H9 (cell line): ENCODE measurements around the gene ARL1. TPM values are rescaled to one million over a fixed set of nuclear protein-coding genes. Genes with fewer than 3 reads are reported as not detected.

Experiments
- DNase-seq: peaks from one replicate; pipeline ENCODE4 v3.0.0-alpha.2; 2017
- H2AFZ ChIP-seq: one replicate; pipeline ENCODE4 v1.6.1; 2013; ENCODE audit warnings: mild to moderate bottlenecking, low read length, control low read depth, moderate library complexity
- H2AK5ac ChIP-seq: 2 replicates; pipeline ENCODE4 v1.6.1; 2013; ENCODE audit warnings: low read length, control low read depth, mixed read lengths; ENCODE audit not compliant: insufficient read length
- H2BK120ac ChIP-seq: one replicate; pipeline ENCODE4 v1.6.1; 2013; ENCODE audit warnings: low read depth, mild to moderate bottlenecking, low read length, control low read depth, inconsistent platforms; ENCODE audit not compliant: poor library complexity, severe bottlenecking
- H2BK12ac ChIP-seq: 2 replicates; pipeline ENCODE4 v1.6.1; 2013; ENCODE audit warnings: low read length, control low read depth, mixed read lengths, low read depth; ENCODE audit not compliant: insufficient read length
- H2BK15ac ChIP-seq: 2 replicates; pipeline ENCODE4 v1.6.1; 2013; ENCODE audit warnings: low read depth, low read length, control low read depth
- H2BK20ac ChIP-seq: one replicate; pipeline ENCODE4 v1.6.1; 2013; ENCODE audit warnings: low read depth, mild to moderate bottlenecking, low read length, control low read depth, inconsistent platforms; ENCODE audit not compliant: poor library complexity, severe bottlenecking
- H2BK5ac ChIP-seq: 2 replicates; pipeline ENCODE4 v1.6.1; 2013; ENCODE audit warnings: low read length, control low read depth, mixed read lengths; ENCODE audit not compliant: insufficient read length
- H3K14ac ChIP-seq: 2 replicates; pipeline ENCODE4 v1.6.1; 2013; ENCODE audit warnings: low read length, control low read depth; ENCODE audit not compliant: insufficient read depth
- H3K18ac ChIP-seq: 2 replicates; pipeline ENCODE4 v1.6.1; 2013; ENCODE audit warnings: low read depth, mild to moderate bottlenecking, mixed read lengths, low read length, control low read depth; ENCODE audit not compliant: insufficient read length
- H3K23ac ChIP-seq: 2 replicates; pipeline ENCODE4 v1.6.1; 2013; ENCODE audit warnings: low read length, control low read depth, mixed read lengths, low read depth; ENCODE audit not compliant: insufficient read length
- H3K23me2 ChIP-seq: 2 replicates; pipeline ENCODE4 v1.6.1; 2013; ENCODE audit warnings: low read depth, mild to moderate bottlenecking, mixed read lengths, low read length, control low read depth; ENCODE audit not compliant: insufficient read length, poor library complexity, severe bottlenecking
- H3K27ac ChIP-seq: 2 replicates; pipeline ENCODE4 v1.5.1; 2013; ENCODE audit warnings: low read length, control low read depth, mixed read lengths, low read depth; ENCODE audit not compliant: insufficient read length
- H3K27me3 ChIP-seq: 2 replicates; pipeline ENCODE4 v1.6.1; 2013; ENCODE audit warnings: low read length, control low read depth, inconsistent platforms; ENCODE audit not compliant: insufficient read depth
- H3K4ac ChIP-seq: 2 replicates; pipeline ENCODE4 v1.6.1; 2013; ENCODE audit warnings: low read depth, mild to moderate bottlenecking, control low read depth, inconsistent platforms, low read length, moderate library complexity
- H3K4me1 ChIP-seq: 2 replicates; pipeline ENCODE4 v1.6.1; 2013; ENCODE audit warnings: low read length, control low read depth, inconsistent platforms; ENCODE audit not compliant: insufficient read depth
- H3K4me2 ChIP-seq: 2 replicates; pipeline ENCODE4 v1.6.1; 2013; ENCODE audit warnings: low read length, control low read depth, mixed read lengths; ENCODE audit not compliant: insufficient read length, insufficient read depth
- H3K56ac ChIP-seq: 2 replicates; pipeline ENCODE4 v1.6.1; 2013; ENCODE audit warnings: low read depth, mild to moderate bottlenecking, mixed read lengths, low read length, control low read depth; ENCODE audit not compliant: insufficient read length
- H3K79me1 ChIP-seq: 2 replicates; pipeline ENCODE4 v1.6.1; 2013; ENCODE audit warnings: low read depth, mild to moderate bottlenecking, moderate library complexity, low read length, control low read depth, inconsistent platforms; ENCODE audit not compliant: insufficient read depth, poor library complexity, severe bottlenecking
- H3K79me2 ChIP-seq: 2 replicates; pipeline ENCODE4 v1.6.1; 2013; ENCODE audit warnings: low read length, control low read depth, inconsistent platforms; ENCODE audit not compliant: insufficient read depth
- H3K9ac ChIP-seq: 2 replicates; pipeline ENCODE4 v1.6.1; 2013; ENCODE audit warnings: low read length, control low read depth, mixed read lengths; ENCODE audit not compliant: insufficient read length; ENCODE audit errors: extremely low read depth
- H3K9me3 ChIP-seq: one replicate; pipeline ENCODE4 v1.6.1; 2013; ENCODE audit warnings: low read depth, low read length, inconsistent platforms; ENCODE audit not compliant: control insufficient read depth
- H3T11ph ChIP-seq: one replicate; pipeline ENCODE4 v1.6.1; 2013; ENCODE audit warnings: mild to moderate bottlenecking, low read length, control low read depth, inconsistent platforms
- H4K20me1 ChIP-seq: one replicate; pipeline ENCODE4 v1.6.1; 2013; ENCODE audit not compliant: control insufficient read depth, insufficient read length, insufficient read depth
- H4K5ac ChIP-seq: 2 replicates; pipeline ENCODE4 v1.6.1; 2013; ENCODE audit warnings: low read depth, mild to moderate bottlenecking, mixed read lengths, low read length, control low read depth; ENCODE audit not compliant: insufficient read length
- H4K8ac ChIP-seq: replicated peaks from 2 replicates; pipeline ENCODE4 v1.6.1; 2013; ENCODE audit warnings: low read length, control low read depth, mixed read lengths, low read depth; ENCODE audit not compliant: insufficient read length
- H4K91ac ChIP-seq: 2 replicates; pipeline ENCODE4 v1.6.1; 2013; ENCODE audit warnings: low read depth, mild to moderate bottlenecking, moderate library complexity, mixed read lengths, low read length, control low read depth; ENCODE audit not compliant: insufficient read length
- H3K27ac Mint-ChIP-seq, 3 experiments: 2 replicates in 2 of 3; 3 replicates in 1 of 3; pipeline ENCODE4 v1.8.0; 2020 to 2021; ENCODE audit warnings: mixed read lengths in 3 of 3, mild to moderate bottlenecking in 1 of 3, moderate library complexity in 1 of 3
- H3K27me3 Mint-ChIP-seq: 2 replicates; pipeline ENCODE4 v1.8.0; 2021; ENCODE audit warnings: low read depth, mild to moderate bottlenecking, moderate library complexity, mixed read lengths
- H3K36me3 Mint-ChIP-seq, 3 experiments: 2 replicates in 2 of 3; 3 replicates in 1 of 3; pipeline ENCODE4 v1.8.0; 2020 to 2021; ENCODE audit warnings: low read depth in 3 of 3, mixed read lengths in 3 of 3; ENCODE audit not compliant: insufficient read depth in 1 of 3
- H3K4me1 Mint-ChIP-seq, 2 experiments: 2 replicates each; pipeline ENCODE4 v1.8.0; 2020; ENCODE audit warnings: mixed read lengths in 2 of 2
- H3K4me3 Mint-ChIP-seq, 2 experiments: 2 replicates in 1 of 2; 3 replicates in 1 of 2; pipeline ENCODE4 v1.8.0; 2020 to 2021; ENCODE audit warnings: mild to moderate bottlenecking in 2 of 2, mixed read lengths in 2 of 2, moderate library complexity in 1 of 2
- H3K9me3 Mint-ChIP-seq, 2 experiments: 2 replicates in 1 of 2; 3 replicates in 1 of 2; pipeline ENCODE4 v1.8.0; 2020; ENCODE audit warnings: mild to moderate bottlenecking in 2 of 2, mixed read lengths in 2 of 2, moderate library complexity in 1 of 2
- total RNA-seq: library from RNA; stranded (reverse); gene quantifications from 2 replicates; pipeline ENCODE4 v1.2.1, GENCODE V29; 2021
- TF ChIP-seq, protein P1 (sequence below): fragments of 200-600 bp; sonication (generic); conservative IDR thresholded peaks from 3 replicates; pipeline ENCODE4 v1.8.0; 2021; ENCODE audit warnings: antibody characterized with exemption, mild to moderate bottlenecking

Gene ARL1
- total RNA-seq, 1 experiment from 2014 or later: 71.1 TPM

DNA sequence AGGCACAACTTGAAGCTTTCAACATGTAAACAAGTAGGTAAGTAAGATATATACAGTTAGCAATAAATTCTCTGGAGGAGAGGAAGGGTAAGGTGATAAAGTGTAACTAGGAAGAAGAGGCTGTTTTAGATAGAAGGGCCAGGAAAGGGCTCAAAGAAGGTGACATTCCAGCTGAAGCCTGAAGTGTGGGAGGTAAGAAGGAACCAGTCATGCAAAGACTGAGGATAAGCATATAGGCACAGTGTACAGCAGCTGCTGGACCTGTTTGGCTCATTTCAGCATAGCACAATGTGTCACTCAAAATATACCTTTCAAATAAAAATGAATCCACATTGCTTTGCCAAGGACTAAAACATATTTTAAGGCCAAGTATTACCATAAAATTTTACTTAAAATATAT lies 28.6 kb upstream of the ARL1 start:
- TF ChIP-seq, protein P1, sequence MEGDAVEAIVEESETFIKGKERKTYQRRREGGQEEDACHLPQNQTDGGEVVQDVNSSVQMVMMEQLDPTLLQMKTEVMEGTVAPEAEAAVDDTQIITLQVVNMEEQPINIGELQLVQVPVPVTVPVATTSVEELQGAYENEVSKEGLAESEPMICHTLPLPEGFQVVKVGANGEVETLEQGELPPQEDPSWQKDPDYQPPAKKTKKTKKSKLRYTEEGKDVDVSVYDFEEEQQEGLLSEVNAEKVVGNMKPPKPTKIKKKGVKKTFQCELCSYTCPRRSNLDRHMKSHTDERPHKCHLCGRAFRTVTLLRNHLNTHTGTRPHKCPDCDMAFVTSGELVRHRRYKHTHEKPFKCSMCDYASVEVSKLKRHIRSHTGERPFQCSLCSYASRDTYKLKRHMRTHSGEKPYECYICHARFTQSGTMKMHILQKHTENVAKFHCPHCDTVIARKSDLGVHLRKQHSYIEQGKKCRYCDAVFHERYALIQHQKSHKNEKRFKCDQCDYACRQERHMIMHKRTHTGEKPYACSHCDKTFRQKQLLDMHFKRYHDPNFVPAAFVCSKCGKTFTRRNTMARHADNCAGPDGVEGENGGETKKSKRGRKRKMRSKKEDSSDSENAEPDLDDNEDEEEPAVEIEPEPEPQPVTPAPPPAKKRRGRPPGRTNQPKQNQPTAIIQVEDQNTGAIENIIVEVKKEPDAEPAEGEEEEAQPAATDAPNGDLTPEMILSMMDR: no peak
- Histone ChIP-seq H3K27me3 (no peaks in the 10 kb centered on the region), H2BK15ac (no peak overlapping the region), H2BK20ac (no peak overlapping the region), H4K5ac (no peak overlapping the region), H3K9ac (no peak overlapping the region), H3K14ac (no peak overlapping the region), H4K8ac (no peak overlapping the region), H3K4ac (no peak overlapping the region), H2AK5ac (no peak overlapping the region), H2AFZ (no peak overlapping the region), H3K4me2 (no peak overlapping the region), H3K56ac (no peak overlapping the region), H3K23ac (no peak overlapping the region), H3K18ac (no peak overlapping the region), H3K4me1 (no peaks in the 10 kb centered on the region), H2BK12ac (no peak overlapping the region), H3K27ac (no peak overlapping the region), H2BK5ac (no peak overlapping the region), H3K79me1 (no peaks in the 10 kb centered on the region), H4K20me1 (no peaks in the 10 kb centered on the region), H3K79me2 (no peaks in the 10 kb centered on the region), H3T11ph (no peak overlapping the region), H4K91ac (no peak overlapping the region), H3K23me2 (no peaks in the 10 kb centered on the region), H2BK120ac (no peak overlapping the region), H3K9me3 (no peaks in the 10 kb centered on the region)
- no peak overlapping the region for H3K27ac Mint-ChIP-seq
- no peaks in the 10 kb centered on the region for H3K36me3 Mint-ChIP-seq
- no peaks in the 10 kb centered on the region for H3K9me3 Mint-ChIP-seq
- H3K4me3 Mint-ChIP-seq: no peak overlapping the region
- no peaks in the 10 kb centered on the region; the same call in 1 of the 2 replicates for H3K27me3 Mint-ChIP-seq
- DNase-seq: no peak
- H3K4me1 Mint-ChIP-seq: no peaks in the 10 kb centered on the region
